HG03064 (cell line): Measurements from ENCODE around the gene F7.

Experiments
- ATAC-seq: cut with Tn5 transposase; IDR thresholded peaks from one replicate; pipeline ENCODE4 v1.9.1; 2021; ENCODE audit warnings: low read depth; ENCODE audit not compliant: unreplicated experiment

The F7 gene

GRCh38 chr13:113116206-113116800 lies 10.7 kb downstream of the F7 start:
- ATAC-seq = no peak

GRCh38 chr13:113116871-113117271 lies 11.3 kb downstream of the F7 start:
- no peak for ATAC-seq

- no peak for ATAC-seq
Measured at GRCh38 chr13:113117335-113117872, 11.8 kb downstream of the F7 start.

GRCh38 chr13:113117911-113118260 lies 12.3 kb downstream of the F7 start:
- no peak for ATAC-seq

GRCh38 chr13:113118261-113119021 lies 12.8 kb downstream of the F7 start:
- ATAC-seq = no peak

- no peak for ATAC-seq
Measured at GRCh38 chr13:113119166-113119821, 13.7 kb downstream of the F7 start.

- ATAC-seq = no peak
Measured at GRCh38 chr13:113119822-113120189, 14.2 kb downstream of the F7 start.

GRCh38 chr13:113120300-113121182 lies 14.9 kb downstream of the F7 start:
- ATAC-seq = no peak

GRCh38 chr13:113121183-113121927 lies 15.8 kb downstream of the F7 start:
- ATAC-seq = no peak

GRCh38 chr13:113121928-113122471 lies 16.4 kb downstream of the F7 start:
- ATAC-seq = no peak

- ATAC-seq = no peak
Measured at GRCh38 chr13:113122550-113123225, 17.1 kb downstream of the F7 start, which contains the start of gene F10. TSS of gene F10 (plus strand) at chr13:113122799. CDS start at chr13:113122856, 57 bp downstream.

GRCh38 chr13:113123226-113124201 lies 17.9 kb downstream of the F7 start:
- no peak for ATAC-seq

- no peak for ATAC-seq
Measured at GRCh38 chr13:113124211-113124970, 18.8 kb downstream of the F7 start.

GRCh38 chr13:113125506-113126264 lies 20.1 kb downstream of the F7 start:
- ATAC-seq = no peak

- ATAC-seq = no peak
Measured at GRCh38 chr13:113126265-113127150, 20.9 kb downstream of the F7 start.
